ENCODE data around the gene ABCC2.

The ABCC2 gene

GRCh38 chr10:99769706-99770105, 12.7 kb upstream of the ABCC2 start:
- no peak overlapping the region for H3K4me3 ChIP-seq (ENCODE audit: low read depth, low read length)
- DNase-seq (ENCODE audit: low read depth) = no peak

- H3K4me3 ChIP-seq (ENCODE audit: low read depth, low read length) = no peak overlapping the region
- DNase-seq (ENCODE audit: low read depth) = no peak
Measured at GRCh38 chr10:99770408-99771045, 11.9 kb upstream of the ABCC2 start.

GRCh38 chr10:99775850-99776249, 6.6 kb upstream of the ABCC2 start:
- no peak overlapping the region for H3K4me3 ChIP-seq (ENCODE audit: low read depth, low read length)
- DNase-seq (ENCODE audit: low read depth) = peak; percentile 69

- no peak overlapping the region for H3K4me3 ChIP-seq (ENCODE audit: low read depth, low read length)
- no peak for DNase-seq (ENCODE audit: low read depth)
Measured at GRCh38 chr10:99777918-99778714, 4.3 kb upstream of the ABCC2 start.

GRCh38 chr10:99779335-99779734, 3.1 kb upstream of the ABCC2 start:
- peak; percentile 52 for DNase-seq (ENCODE audit: low read depth)
- H3K4me3 ChIP-seq (ENCODE audit: low read depth, low read length) = peak overlapping the region; percentile 31

GRCh38 chr10:99781734-99782429, 558 bp upstream of the ABCC2 start:
- no peak overlapping the region for H3K4me3 ChIP-seq (ENCODE audit: low read depth, low read length)
- DNase-seq (ENCODE audit: low read depth) = no peak

GRCh38 chr10:99784016-99784726, 1.7 kb downstream of the ABCC2 start:
- H3K4me3 ChIP-seq (ENCODE audit: low read depth, low read length) = no peak overlapping the region
- DNase-seq (ENCODE audit: low read depth) = peak; percentile 72

GRCh38 chr10:99784727-99785441, 2.4 kb downstream of the ABCC2 start:
- H3K4me3 ChIP-seq (ENCODE audit: low read depth, low read length) = no peak overlapping the region
- no peak for DNase-seq (ENCODE audit: low read depth)

- H3K4me3 ChIP-seq (ENCODE audit: low read depth, low read length) = no peak overlapping the region
- no peak for DNase-seq (ENCODE audit: low read depth)
Measured at GRCh38 chr10:99785646-99786045, 3.2 kb downstream of the ABCC2 start.

GRCh38 chr10:99787311-99787710, 4.9 kb downstream of the ABCC2 start:
- H3K4me3 ChIP-seq (ENCODE audit: low read depth, low read length) = no peak overlapping the region
- DNase-seq (ENCODE audit: low read depth) = no peak

- no peak for DNase-seq (ENCODE audit: low read depth)
- H3K4me3 ChIP-seq (ENCODE audit: low read depth, low read length) = no peak overlapping the region
Measured at GRCh38 chr10:99787782-99788445, 5.5 kb downstream of the ABCC2 start.

GRCh38 chr10:99788598-99789256, 6.3 kb downstream of the ABCC2 start:
- H3K4me3 ChIP-seq (ENCODE audit: low read depth, low read length) = no peak overlapping the region
- DNase-seq (ENCODE audit: low read depth) = peak; percentile 95

- no peak for DNase-seq (ENCODE audit: low read depth)
- H3K4me3 ChIP-seq (ENCODE audit: low read depth, low read length) = no peak overlapping the region
Measured at GRCh38 chr10:99791831-99792230, 9.4 kb downstream of the ABCC2 start.

GRCh38 chr10:99793819-99794218, 11.4 kb downstream of the ABCC2 start:
- DNase-seq (ENCODE audit: low read depth) = no peak
- no peak overlapping the region for H3K4me3 ChIP-seq (ENCODE audit: low read depth, low read length)

- no peak for DNase-seq (ENCODE audit: low read depth)
- no peak overlapping the region for H3K4me3 ChIP-seq (ENCODE audit: low read depth, low read length)
Measured at GRCh38 chr10:99796928-99797327, 14.5 kb downstream of the ABCC2 start.

GRCh38 chr10:99798031-99798430, 15.6 kb downstream of the ABCC2 start:
- DNase-seq (ENCODE audit: low read depth) = no peak
- H3K4me3 ChIP-seq (ENCODE audit: low read depth, low read length) = no peak overlapping the region

- H3K4me3 ChIP-seq (ENCODE audit: low read depth, low read length) = no peak overlapping the region
- no peak for DNase-seq (ENCODE audit: low read depth)
Measured at GRCh38 chr10:99798920-99799319, 16.5 kb downstream of the ABCC2 start.

- no peak for DNase-seq (ENCODE audit: low read depth)
- H3K4me3 ChIP-seq (ENCODE audit: low read depth, low read length) = no peak overlapping the region
Measured at GRCh38 chr10:99799613-99800012, 17.2 kb downstream of the ABCC2 start.
